WTC11 (cell line): Measurements from ENCODE around the gene NEBL. TPM values are rescaled to one million over a fixed set of nuclear protein-coding genes. Genes with fewer than 3 reads are reported as not detected.

Experiments used
- ATAC-seq: fragments of 200-7000 bp; cut with Tn5 transposase; 2 replicates; pipeline ENCODE4 v1.10.0; 2021; ENCODE audit warnings: mild to moderate bottlenecking, moderate library complexity
- Bru-seq: library from RNA; stranded (reverse); fragments of 400-500 nt; gene quantifications from one replicate; lab custom pipeline; 2021; lab: Mats Ljungman, UMichigan
- CTCF ChIA-PET: fragments of 300-600 bp; sonication (Branson Sonifier 250); formaldehyde crosslinking; loops from one replicate; lab custom pipeline; 2021; ENCODE audit warnings: antibody characterized with exemption; lab: Charles Lee
- POLR2A ChIA-PET: fragments of 350-600 bp; sonication (Branson Sonifier 250); formaldehyde crosslinking; loops from one replicate; lab custom pipeline; 2021; ENCODE audit warnings: antibody characterized with exemption; lab: Charles Lee
- DNase-seq: peaks from one replicate; pipeline ENCODE4 v3.0.0; 2021; ENCODE audit warnings: low spot score
- H3K27ac Mint-ChIP-seq: 2 replicates; pipeline ENCODE4 v1.8.0; 2021; ENCODE audit warnings: mixed read lengths
- H3K27me3 Mint-ChIP-seq: 2 replicates; pipeline ENCODE4 v1.8.0; 2021; ENCODE audit warnings: low read depth, mild to moderate bottlenecking, moderate library complexity, mixed read lengths
- H3K36me3 Mint-ChIP-seq: 2 replicates; pipeline ENCODE4 v1.8.0; 2021; ENCODE audit warnings: mixed read lengths
- H3K4me1 Mint-ChIP-seq: 2 replicates; pipeline ENCODE4 v1.8.0; 2022; ENCODE audit warnings: mixed read lengths
- H3K4me3 Mint-ChIP-seq: 2 replicates; pipeline ENCODE4 v1.8.0; 2021; ENCODE audit warnings: mild to moderate bottlenecking, moderate library complexity, mixed read lengths
- H3K9me3 Mint-ChIP-seq: 2 replicates; pipeline ENCODE4 v1.8.0; 2021; ENCODE audit warnings: mixed read lengths
- CREM ChIP-seq: sonication (generic); formaldehyde crosslinking; IDR thresholded peaks from 2 replicates; pipeline ENCODE4 v1.8.1; 2022; ENCODE audit warnings: mild to moderate bottlenecking, missing genetic modification reagents, moderate library complexity
- NR3C1 ChIP-seq: sonication (generic); formaldehyde crosslinking; conservative IDR thresholded peaks from 2 replicates; pipeline ENCODE4 v1.8.1; 2023; ENCODE audit warnings: low read depth, mild to moderate bottlenecking, missing genetic modification reagents
- RORB ChIP-seq: fragments of 250-450 bp; sonication (Bioruptor Pico); IDR thresholded peaks from 2 replicates; pipeline ENCODE4 v1.9.0; 2021; ENCODE audit warnings: mild to moderate bottlenecking
- SOX15 ChIP-seq: fragments of 250-450 bp; sonication (Bioruptor Pico); IDR thresholded peaks from 2 replicates; pipeline ENCODE4 v1.9.0; 2021; ENCODE audit warnings: mild to moderate bottlenecking
- TP53 ChIP-seq: sonication (generic); formaldehyde crosslinking; IDR thresholded peaks from 2 replicates; pipeline ENCODE4 v1.8.1; 2023; ENCODE audit warnings: mild to moderate bottlenecking, missing genetic modification reagents
- long read RNA-seq, 3 experiments: library from RNA in 1 of 3; library from capped mRNA in 1 of 3; library from polyadenylated mRNA in 1 of 3; unstranded in 2 of 3; stranded (forward) in 1 of 3; transcript quantifications; one replicate each; pipeline ENCODE4 v2.0.0, GENCODE V29; 2021
- total RNA-seq: library from RNA; stranded (reverse); gene quantifications from 3 replicates; pipeline ENCODE4 v1.2.3, GENCODE V29; 2021
- TF ChIP-seq, protein P1 (sequence below): sonication (generic); formaldehyde crosslinking; IDR thresholded peaks from 2 replicates; pipeline ENCODE4 v1.8.1; 2022; ENCODE audit warnings: missing genetic modification reagents, borderline replicate concordance
- TF ChIP-seq, protein P2 (sequence below): sonication (generic); formaldehyde crosslinking; IDR thresholded peaks from 2 replicates; pipeline ENCODE4 v1.8.0; 2022; ENCODE audit warnings: mild to moderate bottlenecking, missing genetic modification reagents
- TF ChIP-seq, protein P3 (sequence below): sonication (generic); formaldehyde crosslinking; IDR thresholded peaks from 2 replicates; pipeline ENCODE4 v1.8.0; 2022; ENCODE audit warnings: mild to moderate bottlenecking, missing genetic modification reagents
- TF ChIP-seq, protein P4 (sequence below): fragments of 250-450 bp; sonication (Bioruptor Pico); IDR thresholded peaks from 2 replicates; pipeline ENCODE4 v2.1.2; 2022; ENCODE audit warnings: mild to moderate bottlenecking, moderate library complexity
- TF ChIP-seq, protein P5 (sequence below): fragments of 250-450 bp; sonication (Bioruptor Pico); IDR thresholded peaks from 2 replicates; pipeline ENCODE4 v1.9.0; 2021; ENCODE audit warnings: mild to moderate bottlenecking
- TF ChIP-seq, protein P6 (sequence below): sonication (generic); formaldehyde crosslinking; IDR thresholded peaks from 2 replicates; pipeline ENCODE4 v1.8.1; 2022; ENCODE audit warnings: low read depth, missing genetic modification reagents, borderline replicate concordance
- TF ChIP-seq, protein P7 (sequence below): sonication (generic); formaldehyde crosslinking; IDR thresholded peaks from 2 replicates; pipeline ENCODE4 v1.8.1; 2023; ENCODE audit warnings: mild to moderate bottlenecking, moderate library complexity, missing genetic modification reagents

NEBL gene, protein sequence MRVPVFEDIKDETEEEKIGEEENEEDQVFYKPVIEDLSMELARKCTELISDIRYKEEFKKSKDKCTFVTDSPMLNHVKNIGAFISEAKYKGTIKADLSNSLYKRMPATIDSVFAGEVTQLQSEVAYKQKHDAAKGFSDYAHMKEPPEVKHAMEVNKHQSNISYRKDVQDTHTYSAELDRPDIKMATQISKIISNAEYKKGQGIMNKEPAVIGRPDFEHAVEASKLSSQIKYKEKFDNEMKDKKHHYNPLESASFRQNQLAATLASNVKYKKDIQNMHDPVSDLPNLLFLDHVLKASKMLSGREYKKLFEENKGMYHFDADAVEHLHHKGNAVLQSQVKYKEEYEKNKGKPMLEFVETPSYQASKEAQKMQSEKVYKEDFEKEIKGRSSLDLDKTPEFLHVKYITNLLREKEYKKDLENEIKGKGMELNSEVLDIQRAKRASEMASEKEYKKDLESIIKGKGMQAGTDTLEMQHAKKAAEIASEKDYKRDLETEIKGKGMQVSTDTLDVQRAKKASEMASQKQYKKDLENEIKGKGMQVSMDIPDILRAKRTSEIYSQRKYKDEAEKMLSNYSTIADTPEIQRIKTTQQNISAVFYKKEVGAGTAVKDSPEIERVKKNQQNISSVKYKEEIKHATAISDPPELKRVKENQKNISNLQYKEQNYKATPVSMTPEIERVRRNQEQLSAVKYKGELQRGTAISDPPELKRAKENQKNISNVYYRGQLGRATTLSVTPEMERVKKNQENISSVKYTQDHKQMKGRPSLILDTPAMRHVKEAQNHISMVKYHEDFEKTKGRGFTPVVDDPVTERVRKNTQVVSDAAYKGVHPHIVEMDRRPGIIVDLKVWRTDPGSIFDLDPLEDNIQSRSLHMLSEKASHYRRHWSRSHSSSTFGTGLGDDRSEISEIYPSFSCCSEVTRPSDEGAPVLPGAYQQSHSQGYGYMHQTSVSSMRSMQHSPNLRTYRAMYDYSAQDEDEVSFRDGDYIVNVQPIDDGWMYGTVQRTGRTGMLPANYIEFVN
- 8.9 to 10.5 TPM (median 9.7 TPM) in 3 replicates for total RNA-seq
- percentile 55 among the genes with signal in this experiment for Bru-seq, nascent RNA
- long read RNA-seq, experiment 1, transcript NEBL-203 (7 exons, 3,008 nt) = major isoform, 13 of 44 reads
- long read RNA-seq, experiment 1, partial matches to known transcripts = 1 of 44 reads
- long read RNA-seq, experiment 1, other reads (novel, unspliced or antisense) = 30 of 44 reads
- long read RNA-seq, experiment 2, partial matches to known transcripts = 0 of 15 reads
- long read RNA-seq, experiment 2, other reads (novel, unspliced or antisense) = 14 of 15 reads
- long read RNA-seq, experiment 3, partial matches to known transcripts = 0 of 1 reads
- long read RNA-seq, experiment 3, other reads (novel, unspliced or antisense) = 1 of 1 reads

DNA sequence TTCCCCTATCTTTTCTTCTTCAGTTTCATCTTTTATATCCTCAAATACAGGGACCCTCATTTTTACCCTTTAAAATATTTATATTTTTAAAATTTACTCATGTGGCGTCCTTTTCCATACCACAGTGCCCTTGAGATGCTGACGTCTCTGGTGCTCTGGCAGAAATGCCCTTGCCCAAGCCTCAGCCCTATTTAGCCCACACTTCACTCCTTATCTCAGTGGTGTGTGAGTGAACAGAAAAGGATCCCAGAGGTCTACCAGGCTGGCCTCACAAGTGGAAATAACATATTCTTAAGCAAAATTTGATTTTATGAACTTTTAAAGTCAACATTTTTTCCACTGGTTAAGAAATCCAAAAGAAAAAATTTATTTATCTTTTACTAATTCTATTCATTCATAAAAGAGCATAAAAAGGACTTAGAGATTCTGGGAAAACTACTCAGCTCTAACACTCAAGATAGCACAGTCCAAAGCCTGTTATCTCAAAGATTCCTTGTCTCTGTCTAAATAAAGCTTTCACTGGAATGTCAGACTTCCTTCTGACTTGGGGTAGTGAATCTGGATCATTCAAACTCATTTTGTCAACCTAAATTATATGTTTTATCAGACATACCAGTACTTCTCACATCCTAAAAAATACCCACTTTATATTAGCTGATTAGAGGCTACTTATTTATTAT lies at the start of gene NEBL:
Gene NEBL (minus strand): TSS at position 166 of the 680 bp plus-strand sequence. CDS start 106 bp downstream, at position 60.
- ATAC-seq = no peak
- H3K9me3 Mint-ChIP-seq = peaks cover 3% of the 10 kb centered on the region; the same call in 1 of the 2 replicates
- TF ChIP-seq NR3C1 (no peak), SOX15 (CRISPR knock-in tag) (no peak), RORB (CRISPR knock-in tag) (no peak), CREM (CRISPR knock-in tag) (no peak), TP53 (CRISPR knock-in tag) (no peak)
- TF ChIP-seq, protein P1, sequence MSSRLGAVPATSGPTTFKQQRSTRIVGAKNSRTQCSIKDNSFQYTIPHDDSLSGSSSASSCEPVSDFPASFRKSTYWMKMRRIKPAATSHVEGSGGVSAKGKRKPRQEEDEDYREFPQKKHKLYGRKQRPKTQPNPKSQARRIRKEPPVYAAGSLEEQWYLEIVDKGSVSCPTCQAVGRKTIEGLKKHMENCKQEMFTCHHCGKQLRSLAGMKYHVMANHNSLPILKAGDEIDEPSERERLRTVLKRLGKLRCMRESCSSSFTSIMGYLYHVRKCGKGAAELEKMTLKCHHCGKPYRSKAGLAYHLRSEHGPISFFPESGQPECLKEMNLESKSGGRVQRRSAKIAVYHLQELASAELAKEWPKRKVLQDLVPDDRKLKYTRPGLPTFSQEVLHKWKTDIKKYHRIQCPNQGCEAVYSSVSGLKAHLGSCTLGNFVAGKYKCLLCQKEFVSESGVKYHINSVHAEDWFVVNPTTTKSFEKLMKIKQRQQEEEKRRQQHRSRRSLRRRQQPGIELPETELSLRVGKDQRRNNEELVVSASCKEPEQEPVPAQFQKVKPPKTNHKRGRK = no peak
- TF ChIP-seq, protein P2, sequence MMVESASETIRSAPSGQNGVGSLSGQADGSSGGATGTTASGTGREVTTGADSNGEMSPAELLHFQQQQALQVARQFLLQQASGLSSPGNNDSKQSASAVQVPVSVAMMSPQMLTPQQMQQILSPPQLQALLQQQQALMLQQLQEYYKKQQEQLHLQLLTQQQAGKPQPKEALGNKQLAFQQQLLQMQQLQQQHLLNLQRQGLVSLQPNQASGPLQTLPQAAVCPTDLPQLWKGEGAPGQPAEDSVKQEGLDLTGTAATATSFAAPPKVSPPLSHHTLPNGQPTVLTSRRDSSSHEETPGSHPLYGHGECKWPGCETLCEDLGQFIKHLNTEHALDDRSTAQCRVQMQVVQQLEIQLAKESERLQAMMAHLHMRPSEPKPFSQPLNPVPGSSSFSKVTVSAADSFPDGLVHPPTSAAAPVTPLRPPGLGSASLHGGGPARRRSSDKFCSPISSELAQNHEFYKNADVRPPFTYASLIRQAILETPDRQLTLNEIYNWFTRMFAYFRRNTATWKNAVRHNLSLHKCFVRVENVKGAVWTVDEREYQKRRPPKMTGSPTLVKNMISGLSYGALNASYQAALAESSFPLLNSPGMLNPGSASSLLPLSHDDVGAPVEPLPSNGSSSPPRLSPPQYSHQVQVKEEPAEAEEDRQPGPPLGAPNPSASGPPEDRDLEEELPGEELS (CRISPR knock-in tag) = no peak
- TF ChIP-seq, protein P3, sequence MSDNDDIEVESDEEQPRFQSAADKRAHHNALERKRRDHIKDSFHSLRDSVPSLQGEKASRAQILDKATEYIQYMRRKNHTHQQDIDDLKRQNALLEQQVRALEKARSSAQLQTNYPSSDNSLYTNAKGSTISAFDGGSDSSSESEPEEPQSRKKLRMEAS (CRISPR knock-in tag) = no peak
- TF ChIP-seq, protein P4, sequence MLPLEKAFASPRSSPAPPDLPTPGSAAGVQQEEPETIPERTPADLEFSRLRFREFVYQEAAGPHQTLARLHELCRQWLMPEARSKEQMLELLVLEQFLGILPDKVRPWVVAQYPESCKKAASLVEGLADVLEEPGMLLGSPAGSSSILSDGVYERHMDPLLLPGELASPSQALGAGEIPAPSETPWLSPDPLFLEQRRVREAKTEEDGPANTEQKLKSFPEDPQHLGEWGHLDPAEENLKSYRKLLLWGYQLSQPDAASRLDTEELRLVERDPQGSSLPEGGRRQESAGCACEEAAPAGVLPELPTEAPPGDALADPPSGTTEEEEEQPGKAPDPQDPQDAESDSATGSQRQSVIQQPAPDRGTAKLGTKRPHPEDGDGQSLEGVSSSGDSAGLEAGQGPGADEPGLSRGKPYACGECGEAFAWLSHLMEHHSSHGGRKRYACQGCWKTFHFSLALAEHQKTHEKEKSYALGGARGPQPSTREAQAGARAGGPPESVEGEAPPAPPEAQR (CRISPR knock-in tag) = no peak
- TF ChIP-seq, protein P5, sequence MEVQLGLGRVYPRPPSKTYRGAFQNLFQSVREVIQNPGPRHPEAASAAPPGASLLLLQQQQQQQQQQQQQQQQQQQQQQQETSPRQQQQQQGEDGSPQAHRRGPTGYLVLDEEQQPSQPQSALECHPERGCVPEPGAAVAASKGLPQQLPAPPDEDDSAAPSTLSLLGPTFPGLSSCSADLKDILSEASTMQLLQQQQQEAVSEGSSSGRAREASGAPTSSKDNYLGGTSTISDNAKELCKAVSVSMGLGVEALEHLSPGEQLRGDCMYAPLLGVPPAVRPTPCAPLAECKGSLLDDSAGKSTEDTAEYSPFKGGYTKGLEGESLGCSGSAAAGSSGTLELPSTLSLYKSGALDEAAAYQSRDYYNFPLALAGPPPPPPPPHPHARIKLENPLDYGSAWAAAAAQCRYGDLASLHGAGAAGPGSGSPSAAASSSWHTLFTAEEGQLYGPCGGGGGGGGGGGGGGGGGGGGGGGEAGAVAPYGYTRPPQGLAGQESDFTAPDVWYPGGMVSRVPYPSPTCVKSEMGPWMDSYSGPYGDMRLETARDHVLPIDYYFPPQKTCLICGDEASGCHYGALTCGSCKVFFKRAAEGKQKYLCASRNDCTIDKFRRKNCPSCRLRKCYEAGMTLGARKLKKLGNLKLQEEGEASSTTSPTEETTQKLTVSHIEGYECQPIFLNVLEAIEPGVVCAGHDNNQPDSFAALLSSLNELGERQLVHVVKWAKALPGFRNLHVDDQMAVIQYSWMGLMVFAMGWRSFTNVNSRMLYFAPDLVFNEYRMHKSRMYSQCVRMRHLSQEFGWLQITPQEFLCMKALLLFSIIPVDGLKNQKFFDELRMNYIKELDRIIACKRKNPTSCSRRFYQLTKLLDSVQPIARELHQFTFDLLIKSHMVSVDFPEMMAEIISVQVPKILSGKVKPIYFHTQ = no peak
- TF ChIP-seq, protein P6, sequence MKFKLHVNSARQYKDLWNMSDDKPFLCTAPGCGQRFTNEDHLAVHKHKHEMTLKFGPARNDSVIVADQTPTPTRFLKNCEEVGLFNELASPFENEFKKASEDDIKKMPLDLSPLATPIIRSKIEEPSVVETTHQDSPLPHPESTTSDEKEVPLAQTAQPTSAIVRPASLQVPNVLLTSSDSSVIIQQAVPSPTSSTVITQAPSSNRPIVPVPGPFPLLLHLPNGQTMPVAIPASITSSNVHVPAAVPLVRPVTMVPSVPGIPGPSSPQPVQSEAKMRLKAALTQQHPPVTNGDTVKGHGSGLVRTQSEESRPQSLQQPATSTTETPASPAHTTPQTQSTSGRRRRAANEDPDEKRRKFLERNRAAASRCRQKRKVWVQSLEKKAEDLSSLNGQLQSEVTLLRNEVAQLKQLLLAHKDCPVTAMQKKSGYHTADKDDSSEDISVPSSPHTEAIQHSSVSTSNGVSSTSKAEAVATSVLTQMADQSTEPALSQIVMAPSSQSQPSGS (CRISPR knock-in tag) = no peak
- TF ChIP-seq, protein P7, sequence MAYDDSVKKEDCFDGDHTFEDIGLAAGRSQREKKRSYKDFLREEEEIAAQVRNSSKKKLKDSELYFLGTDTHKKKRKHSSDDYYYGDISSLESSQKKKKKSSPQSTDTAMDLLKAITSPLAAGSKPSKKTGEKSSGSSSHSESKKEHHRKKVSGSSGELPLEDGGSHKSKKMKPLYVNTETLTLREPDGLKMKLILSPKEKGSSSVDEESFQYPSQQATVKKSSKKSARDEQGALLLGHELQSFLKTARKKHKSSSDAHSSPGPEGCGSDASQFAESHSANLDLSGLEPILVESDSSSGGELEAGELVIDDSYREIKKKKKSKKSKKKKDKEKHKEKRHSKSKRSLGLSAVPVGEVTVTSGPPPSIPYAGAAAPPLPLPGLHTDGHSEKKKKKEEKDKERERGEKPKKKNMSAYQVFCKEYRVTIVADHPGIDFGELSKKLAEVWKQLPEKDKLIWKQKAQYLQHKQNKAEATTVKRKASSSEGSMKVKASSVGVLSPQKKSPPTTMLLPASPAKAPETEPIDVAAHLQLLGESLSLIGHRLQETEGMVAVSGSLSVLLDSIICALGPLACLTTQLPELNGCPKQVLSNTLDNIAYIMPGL (CRISPR knock-in tag) = no peak
- H3K4me1 Mint-ChIP-seq = peaks cover 5% of the 10 kb centered on the region
- H3K27me3 Mint-ChIP-seq = no peaks in the 10 kb centered on the region
- POLR2A ChIA-PET = no interaction called here
- no peak within 1 kb of the TSS for H3K4me3 Mint-ChIP-seq
- no peaks in the 10 kb centered on the region for H3K36me3 Mint-ChIP-seq
- no peak within 1 kb of the TSS for H3K27ac Mint-ChIP-seq
- DNase-seq = no peak
- CTCF ChIA-PET = no interaction called here
